Activated effector memory CD4-positive, alpha-beta T cell treated with anti-CD3 and anti-CD28 coated beads, Interleukin-2, amount 50 U/mL, for 16 hours (primary cell): ENCODE measurements around the gene NFATC1.
A peak's percentile ranks its signal among the peaks of the same experiment; 100 is the strongest.

Experiments
- DNase-seq: peaks from one replicate; pipeline ENCODE4 v3.0.0-alpha.2; 2020

NFATC1 gene

DNA sequence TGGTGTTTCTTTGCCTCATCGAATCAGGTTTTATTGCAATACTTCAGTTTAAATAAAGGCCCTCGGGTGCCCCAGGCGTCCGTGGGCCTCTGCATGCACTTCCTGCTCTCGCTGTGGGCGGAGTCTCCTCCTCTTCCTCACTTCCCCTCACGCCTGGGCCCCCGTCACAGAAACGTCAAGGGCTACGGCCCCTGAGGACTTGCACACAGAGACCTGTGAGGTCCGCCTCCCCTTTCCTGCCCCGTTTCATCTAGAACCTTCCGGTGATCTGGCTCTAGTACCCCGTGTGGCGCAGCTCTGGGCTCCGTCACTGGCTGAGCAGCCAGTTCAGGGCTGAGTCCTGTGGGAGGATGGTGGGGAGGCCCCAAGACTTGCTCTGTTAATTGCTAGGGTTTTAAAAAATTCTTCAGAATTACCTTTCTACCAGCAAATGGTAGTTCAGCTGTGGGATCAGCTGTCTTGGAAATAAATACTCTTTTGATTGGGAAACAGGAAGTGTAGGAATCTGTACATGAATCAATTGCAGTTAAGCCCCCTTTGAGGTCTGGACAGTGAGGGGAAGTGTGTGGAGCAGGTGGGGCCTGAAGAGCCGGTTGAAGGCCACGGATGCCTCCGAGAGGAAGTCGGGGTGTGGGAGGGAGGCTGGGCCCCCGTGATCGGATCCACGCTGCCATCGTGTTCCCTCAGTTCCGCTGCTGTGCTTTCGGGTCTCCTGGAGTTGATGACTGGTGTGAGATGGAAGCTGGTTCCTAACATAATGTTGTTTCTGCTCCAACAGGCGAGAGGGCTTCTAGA, 10.2 kb downstream of the NFATC1 start:
- DNase-seq, result peak; percentile 95

DNA sequence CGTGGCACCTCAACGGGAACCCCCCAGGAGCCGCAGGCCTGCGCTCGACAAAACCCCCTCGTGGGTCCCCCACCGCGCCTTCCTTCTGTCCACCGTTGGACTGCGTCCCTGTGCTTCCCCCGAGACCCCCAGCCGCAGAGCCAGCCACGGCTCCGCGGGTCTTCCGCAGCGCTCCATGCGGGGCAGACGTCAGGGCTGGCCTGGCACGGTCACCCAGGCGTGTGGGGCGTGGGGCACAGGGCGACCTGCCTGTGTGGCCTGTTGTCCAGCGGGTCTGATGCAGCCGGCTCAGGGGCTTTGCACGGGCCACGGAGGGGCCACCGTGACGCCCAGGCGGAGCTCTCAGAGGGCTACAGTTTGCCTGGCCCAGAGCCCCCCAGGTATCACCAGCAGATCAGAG, 11.0 kb downstream of the NFATC1 start:
- no peak for DNase-seq

DNA sequence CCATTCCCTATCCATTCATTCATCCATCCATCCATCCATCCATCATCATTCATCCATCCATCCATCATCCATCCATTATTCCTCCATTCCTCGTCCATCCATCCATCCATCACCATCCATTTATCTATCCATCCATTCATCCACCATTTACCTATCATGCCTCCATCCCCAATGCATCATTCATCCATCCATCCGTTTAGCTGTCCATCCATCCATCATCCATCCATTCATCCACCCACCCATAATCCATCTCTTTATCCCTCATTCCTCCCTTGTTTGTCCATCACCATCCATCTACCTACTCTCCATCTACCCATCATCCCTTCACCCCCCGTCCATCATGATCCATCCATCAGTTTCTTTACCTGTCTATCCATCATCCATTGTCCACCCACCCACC, 13.6 kb downstream of the NFATC1 start:
- no peak for DNase-seq

DNA sequence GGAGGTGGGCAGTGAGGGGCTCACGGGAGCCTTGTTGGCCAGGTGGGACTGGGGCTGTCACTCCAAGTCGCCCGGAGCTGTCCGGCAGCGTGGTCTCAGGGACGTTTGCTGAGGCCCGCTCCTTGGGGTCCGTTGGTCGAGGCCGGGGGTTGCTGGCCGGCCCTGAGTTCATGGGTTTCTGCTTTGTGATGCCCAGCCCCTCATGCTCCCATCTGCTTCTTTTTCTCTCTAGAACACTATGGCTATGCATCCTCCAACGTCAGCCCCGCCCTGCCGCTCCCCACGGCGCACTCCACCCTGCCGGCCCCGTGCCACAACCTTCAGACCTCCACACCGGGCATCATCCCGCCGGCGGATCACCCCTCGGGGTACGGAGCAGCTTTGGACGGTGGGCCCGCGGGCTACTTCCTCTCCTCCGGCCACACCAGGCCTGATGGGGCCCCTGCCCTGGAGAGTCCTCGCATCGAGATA, 14.5 kb downstream of the NFATC1 start:
- no peak for DNase-seq

DNA sequence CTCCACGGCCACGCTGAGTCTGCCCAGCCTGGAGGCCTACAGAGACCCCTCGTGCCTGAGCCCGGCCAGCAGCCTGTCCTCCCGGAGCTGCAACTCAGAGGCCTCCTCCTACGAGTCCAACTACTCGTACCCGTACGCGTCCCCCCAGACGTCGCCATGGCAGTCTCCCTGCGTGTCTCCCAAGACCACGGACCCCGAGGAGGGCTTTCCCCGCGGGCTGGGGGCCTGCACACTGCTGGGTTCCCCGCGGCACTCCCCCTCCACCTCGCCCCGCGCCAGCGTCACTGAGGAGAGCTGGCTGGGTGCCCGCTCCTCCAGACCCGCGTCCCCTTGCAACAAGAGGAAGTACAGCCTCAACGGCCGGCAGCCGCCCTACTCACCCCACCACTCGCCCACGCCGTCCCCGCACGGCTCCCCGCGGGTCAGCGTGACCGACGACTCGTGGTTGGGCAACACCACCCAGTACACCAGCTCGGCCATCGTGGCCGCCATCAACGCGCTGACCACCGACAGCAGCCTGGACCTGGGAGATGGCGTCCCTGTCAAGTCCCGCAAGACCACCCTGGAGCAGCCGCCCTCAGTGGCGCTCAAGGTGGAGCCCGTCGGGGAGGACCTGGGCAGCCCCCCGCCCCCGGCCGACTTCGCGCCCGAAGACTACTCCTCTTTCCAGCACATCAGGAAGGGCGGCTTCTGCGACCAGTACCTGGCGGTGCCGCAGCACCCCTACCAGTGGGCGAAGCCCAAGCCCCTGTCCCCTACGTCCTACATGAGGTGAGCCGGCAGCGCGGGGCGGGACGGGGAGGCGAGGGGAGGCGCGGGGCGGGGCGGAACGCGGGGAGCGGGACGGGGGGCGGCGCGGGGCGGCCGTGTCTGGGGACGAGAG, 15.2 kb downstream of the NFATC1 start:
- no peak for DNase-seq

DNA sequence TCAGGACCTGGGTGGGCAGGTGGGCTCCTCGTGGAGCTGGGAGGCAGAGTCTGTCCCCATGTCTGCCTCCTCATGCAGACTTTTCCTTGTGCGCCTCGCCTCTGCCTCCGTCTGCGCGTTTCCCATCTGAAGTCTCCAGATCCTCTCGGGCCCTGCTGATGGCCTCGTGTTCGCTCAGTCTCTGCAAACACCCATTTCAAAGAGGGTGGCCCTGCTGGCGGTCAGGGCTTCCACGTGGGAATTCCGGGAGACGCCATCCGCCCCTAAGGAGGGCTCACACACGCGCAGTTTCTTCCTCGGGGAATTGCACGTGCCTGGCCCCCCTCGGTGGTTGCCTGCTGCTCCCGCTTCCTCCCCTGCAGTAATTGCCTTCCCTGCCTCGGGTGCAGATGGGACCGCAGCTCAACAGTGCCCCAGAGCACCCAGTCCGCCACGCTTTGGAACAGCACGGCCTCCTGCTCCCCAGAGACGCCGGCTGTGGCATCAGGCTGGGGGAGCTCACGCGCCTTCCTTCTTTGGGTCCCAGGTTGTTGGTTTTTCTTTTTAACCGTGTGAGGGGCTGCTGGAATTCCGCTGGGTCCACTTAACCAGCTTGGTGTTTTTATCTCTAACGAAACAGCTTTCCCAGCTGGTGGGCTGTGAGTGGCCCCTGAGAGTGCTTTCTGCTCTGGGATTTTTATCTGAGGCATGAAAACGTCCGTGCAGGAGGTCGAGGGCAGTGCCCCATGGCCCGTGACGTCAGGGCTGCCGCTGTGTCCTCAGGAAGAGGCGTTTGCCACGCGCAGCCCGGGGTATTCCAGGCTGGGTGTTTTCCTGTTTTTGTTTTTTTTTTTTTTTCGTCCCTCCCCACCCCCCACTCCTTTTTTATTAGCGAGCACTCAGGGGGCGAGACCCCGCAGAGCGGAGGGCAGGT, 16.1 kb downstream of the NFATC1 start:
- DNase-seq, result no peak

DNA sequence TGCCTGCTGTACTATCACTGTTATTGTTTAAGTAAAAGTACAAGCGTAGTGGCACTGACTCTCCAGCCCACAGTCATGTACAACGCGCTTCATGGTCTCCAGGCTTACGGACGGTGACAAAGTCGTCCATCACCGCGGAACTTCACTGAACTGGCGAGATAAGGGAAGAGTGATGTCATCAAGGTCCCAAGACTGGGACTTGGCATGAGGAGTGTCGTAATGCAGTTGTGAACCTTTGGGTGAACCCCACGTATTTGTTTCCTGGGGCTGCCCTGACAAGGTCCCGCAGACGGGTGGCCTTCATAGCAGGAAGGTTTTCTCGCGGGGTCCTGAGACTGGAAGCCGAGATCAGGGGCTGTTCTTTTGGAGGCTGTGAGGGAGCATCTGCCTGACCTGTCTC, 17.3 kb downstream of the NFATC1 start:
- DNase-seq, result no peak

DNA sequence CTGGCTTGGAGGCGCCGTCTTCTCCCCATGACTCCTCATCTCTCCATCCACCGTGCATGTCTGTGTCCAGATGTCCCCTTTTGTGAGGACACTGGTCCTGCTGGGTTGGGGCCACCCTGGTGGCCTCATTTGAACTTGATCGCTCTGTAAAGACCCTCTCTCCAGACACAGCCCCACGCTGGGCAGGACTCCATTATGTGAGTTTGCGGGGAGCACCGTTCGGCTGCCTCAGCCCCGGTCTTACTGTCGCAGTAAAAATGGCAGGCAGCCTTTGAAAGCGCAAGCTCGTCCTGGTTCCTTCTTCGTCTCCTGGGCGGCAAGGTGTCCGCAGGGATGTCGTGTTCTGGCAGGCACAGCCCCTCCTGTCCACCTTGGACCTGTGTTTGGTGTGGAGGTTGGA, 17.7 kb downstream of the NFATC1 start:
- peak; percentile 58 for DNase-seq

DNA sequence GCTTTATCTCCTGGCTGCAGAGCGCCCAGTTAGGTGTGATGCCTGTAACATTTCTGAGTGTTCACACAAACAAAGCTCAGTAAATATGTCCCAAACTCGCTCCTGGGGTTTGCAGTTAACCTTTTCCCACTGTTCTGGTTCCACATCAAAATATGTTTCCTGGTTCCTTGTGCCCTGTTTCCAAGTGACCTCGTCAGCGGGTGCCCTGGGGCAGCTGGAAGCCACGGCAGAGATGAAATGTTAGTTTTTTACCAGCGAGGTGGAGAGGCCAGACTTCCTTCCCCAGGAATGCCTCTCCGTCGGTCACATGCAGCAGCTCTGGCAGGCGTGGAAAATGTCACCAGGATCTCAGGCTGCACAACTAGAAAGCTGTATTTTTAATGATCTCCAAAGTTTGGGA, 18.2 kb downstream of the NFATC1 start:
- DNase-seq, result no peak

DNA sequence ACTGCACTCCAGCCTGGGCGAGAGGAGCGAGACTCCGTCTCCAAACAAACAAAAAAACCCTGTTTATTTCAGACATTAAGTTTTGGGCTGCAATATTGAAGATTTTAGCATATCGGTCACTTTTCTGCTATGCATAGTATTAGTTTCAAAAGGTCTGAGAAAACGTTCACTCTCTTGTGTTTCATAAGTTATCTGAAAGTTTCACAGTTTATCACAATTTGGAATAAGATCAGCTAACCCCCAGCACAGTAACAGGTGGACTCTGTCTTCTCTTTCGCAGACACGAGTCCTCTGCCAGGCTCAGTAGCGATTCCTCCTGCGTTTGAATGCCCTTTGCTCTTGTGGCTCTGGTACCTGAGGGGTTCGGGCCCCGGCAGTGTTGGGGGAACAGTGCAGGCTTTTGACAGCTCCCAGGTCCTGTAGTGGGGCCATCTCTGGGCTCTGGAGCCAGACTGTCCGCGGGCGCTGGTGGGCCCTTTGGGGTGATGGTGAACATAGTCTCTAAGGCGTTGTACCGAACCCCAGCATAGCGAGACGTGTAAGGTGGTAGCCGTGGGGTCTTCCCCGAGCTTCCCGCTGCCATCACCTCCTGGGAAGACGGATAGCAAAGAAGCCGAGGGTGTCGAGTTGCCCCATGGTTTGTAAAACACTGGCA, 20.4 kb downstream of the NFATC1 start:
- no peak for DNase-seq

DNA sequence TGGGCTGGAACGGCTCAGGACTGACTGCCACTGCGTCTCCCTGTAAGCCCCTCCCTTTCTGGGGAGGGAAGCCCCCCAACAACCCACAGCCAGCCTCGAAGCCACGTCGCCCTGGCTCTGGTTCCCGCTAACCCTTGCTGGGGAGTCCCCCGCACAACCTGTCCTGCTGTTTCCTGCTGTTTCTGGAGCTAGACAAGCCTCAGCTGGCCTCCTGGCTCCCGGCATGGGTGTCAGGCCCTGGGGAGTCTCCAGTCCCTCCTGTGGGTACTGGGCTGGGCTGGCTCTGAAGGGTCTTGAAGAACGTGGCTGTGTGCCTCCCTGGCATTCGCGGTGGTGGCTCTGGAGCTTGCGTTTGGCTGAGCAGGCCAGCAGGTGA, 20.9 kb downstream of the NFATC1 start:
- no peak for DNase-seq

DNA sequence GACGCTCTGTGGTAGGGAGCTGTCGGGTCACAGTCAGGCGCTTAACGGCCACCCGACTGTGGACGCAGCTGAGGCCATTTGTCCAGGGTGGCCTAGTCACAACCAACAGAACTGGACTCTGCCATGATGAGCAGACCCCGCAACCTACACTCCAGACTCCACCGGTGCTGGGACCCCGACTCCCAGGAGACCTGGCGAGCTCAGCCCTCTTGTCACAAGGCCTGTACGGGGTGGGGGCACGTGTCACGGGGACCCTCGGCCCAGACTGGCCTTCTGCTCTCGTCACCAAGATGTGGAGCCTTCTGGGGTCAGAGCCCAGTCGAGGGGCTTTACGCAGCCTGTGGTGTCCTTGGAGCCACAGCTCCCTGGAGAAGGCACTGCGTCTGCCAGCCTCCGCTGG, 22.5 kb downstream of the NFATC1 start:
- DNase-seq, result no peak

DNA sequence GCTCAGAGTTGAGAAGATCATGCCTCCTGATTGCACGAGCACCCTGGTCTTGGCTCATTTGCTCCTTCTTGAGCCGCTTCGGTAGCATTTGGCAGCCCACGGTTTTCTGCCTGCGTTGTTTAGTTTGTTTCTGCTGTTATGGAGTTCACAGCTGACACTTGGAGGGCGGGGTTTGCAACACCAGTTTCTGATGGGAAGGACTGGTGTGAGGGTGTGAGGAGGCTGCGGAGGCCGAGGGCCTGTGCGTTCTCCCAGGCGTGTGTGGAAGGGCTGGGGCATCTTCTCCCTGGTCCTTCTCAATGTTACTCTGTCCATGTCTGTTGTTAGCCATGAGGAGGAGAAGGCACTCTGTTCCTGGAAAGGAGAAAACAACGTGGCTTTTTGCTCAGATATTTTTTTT, 22.9 kb downstream of the NFATC1 start:
- no peak for DNase-seq

DNA sequence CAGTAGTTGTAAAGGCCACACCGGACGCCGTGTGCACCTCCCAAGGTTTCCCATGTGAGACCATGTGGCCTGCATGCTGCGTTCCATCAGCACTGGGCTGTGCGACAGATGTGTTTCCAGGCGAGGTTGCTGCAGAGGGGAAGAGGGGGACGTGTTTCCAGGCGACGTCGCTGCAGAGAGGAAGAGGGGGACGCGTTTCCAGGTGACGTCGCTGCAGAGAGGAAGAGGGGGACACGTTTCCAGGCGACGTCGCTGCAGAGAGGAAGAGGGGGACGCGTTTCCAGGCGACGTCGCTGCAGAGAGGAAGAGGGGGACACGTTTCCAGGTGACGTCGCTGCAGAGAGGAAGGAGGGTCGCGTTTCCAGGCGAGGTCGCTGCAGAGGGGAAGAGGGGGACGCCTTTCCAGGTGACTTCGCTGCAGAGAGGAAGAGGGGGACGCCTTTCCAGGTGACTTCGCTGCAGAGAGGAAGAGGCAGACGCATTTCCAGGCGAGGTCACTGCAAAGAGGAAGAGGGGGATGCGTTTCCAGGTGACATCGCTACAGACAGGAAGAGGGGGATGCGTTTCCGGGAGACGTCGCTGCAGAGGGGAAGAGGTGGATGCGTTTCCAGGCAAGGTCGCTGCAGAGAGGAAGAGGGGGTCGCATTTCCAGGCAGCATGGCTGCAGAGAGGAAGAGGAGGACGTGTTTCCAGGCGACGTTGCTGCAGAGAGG, 24.5 kb downstream of the NFATC1 start:
- DNase-seq, result no peak

DNA sequence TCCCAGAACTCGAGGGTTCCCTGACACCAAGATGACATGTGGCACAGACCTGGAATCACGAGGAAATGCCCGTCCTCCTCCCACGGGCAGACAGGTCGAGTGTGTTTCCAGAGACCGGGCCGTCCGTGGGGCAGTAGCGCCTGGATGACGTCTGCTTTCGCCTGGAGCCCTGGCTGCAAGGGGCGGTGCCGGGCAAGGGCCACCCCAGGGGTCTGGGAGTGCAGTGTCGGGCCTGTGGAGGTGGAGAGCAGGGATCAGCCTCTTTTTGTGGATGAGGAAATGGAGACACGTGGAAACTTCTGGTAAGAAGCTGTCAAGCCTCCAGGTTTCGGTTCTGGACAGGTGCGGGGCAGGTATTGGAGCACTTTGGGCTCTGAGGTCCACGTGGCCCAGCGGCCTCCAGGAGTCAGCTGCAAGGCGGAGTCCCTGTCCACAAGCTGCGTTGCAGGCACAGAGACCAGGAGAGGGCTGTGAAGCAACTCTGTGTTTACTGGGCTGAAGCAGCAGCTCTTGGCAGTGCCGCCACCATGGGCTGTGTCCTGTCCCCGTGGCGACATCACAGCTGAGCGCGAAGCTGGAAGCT, 25.6 kb downstream of the NFATC1 start:
- DNase-seq, result no peak

DNA sequence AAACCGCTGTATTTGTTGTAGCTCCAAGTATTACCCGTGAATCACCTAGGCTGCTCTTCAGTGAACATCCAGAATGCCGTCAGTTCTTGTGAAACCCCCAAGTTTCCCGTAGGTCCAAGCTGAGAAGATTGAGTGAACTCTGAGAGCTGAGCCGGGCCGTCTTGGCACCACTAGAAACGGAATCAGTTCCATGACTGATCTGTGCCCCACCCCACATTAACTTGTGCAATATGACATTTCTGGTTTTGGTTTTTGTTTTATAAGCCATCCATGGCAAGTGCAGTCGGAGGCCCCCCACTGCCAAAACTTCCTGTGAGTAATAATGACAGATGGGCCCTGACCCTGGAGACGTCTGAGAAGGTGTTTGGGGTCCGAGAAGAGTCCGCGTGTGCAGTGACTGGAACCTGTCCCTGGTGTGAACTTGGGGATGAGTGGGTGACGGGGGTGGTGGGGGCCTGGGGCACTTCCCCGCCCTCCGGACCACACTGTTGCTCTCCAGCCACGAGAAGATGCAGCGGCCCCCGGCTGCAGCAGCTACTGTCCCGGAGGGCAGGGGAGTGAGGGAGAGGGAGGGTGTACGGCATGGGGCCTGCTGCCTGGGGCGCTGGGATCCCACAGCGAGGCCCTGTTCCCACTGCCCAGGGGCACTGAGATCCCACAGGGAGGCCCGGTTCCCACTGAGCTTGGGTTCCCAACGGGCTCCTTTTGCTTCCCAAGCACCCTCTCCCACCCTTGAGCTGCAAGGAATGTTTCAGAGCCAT, 26.5 kb downstream of the NFATC1 start:
- no peak for DNase-seq

DNA sequence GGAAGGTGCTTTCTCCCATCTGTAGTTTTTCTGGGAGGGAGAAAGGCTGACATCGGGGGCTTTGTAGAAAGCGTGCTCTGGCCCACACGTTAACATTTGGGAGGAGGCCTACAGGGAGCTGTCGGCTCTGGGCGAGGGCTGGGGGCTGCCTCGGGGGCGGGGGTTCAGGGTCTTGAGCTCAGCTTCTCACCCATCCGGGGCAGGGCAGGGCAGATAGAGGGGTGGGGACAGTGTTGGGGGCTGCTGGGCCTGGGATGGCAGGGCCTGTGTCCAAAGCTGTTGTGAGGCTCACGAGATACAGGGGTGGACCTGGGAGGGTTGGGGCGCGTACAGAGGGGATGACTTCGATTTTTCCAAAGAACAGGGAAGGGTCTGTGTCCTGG, 27.0 kb downstream of the NFATC1 start:
- no peak for DNase-seq

DNA sequence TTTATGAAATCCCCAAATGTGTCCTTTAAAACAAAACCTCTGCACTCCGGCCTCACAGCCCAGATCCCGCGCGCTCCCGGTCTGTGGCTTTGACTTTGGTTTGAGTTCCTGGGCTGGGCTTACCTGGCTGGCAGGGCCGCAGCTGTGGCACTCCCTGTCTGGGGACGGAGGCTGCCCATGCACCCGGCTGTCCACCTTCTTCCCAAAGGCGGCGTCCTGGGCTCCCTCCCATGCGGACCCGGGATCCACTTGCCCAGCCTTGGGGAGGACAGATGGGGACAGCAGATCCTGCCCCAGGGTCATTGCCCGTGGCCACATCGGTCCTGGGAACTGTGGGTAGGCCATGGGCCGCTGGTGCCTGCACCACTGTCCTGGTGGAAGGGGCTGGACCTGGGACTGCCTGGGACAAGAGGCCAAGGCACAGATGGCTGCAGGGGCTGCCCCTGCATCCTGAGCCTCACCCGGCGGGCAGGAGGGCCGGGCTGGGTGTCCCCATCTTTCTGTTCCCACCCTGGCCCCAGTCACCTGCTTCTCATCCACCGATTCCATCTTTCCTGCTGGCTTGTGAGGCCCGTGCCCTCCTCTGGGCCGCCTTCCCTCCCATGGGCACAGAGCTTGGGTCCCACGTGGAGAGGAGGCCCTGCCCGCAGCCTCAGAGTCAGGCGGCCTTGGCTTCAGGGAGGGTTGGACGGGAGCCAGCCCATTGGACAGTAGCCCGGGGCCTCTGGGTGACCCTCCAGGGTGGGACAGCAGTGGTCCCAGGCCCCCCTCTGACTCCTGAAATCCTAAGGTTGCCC, 27.7 kb downstream of the NFATC1 start:
- no peak for DNase-seq

DNA sequence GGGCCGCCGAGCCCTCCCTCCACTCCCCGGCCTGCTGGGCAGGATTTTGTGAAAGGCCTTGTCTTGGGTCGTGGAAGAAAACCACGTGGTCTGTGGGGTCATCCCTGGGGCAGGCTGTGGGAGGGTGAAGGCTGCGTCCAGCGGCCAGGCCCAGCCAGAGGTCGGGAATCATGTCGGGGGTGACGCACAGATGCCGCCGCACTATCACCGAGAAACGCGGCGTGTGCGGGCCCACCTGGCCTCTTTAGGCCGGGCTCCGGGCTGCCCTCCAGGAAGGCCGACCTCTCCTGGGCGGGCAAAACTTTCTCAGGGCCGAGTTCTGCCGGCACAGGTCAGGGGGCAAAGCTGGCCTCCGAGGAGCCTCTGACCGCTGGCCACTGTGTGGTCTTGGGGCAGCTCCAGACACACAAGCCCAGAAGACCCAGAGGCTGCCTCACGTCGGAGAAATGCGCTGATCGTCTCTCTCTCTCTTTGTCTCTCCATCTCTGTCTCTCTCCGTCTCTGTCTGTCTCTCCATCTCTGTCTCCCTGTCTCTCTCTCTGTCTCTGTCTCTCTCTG, 28.4 kb downstream of the NFATC1 start:
- DNase-seq, result no peak
